Measurements from ENCODE around the gene TMC7. TPM values are rescaled to one million over a fixed set of nuclear protein-coding genes. Genes with fewer than 3 reads are reported as not detected.

The TMC7 gene
- total and polyA plus RNA-seq, 2 of the 13 experiments (the other 11 are each of a cell fraction or from before 2014, with no cell fraction given): 1.2 to 5.1 TPM

DNA sequence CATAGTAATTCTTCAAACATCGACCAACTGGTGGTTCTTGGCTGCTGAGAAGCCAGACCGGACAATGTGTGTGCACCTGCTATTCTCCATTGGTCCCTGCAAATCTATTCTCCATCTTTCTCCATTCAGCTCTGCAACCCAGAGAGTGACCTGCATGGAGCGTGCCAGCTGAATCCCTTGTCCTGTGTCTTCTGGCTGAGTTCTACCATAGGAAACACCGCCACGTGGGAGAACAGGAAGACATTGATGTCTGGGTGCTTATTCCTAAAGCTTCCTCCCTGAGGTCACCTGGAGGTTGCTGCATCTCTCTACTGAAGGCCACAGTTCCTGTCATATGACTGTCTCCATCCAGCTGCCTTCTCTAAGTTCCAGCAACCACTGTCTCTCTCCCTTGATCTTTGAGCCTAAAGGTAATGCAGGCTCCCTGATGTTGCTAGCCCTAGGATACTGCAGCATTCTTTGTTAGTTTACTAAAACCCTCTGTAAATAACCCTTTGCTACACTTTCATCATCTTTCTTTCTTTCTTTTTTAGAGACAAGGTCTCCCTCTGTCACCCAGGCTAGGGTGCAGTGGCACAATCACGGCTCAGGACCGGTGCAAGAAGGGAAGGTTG is 46.9 kb upstream of the TMC7 start (continued):
- TF ChIP-seq, protein P1, sequence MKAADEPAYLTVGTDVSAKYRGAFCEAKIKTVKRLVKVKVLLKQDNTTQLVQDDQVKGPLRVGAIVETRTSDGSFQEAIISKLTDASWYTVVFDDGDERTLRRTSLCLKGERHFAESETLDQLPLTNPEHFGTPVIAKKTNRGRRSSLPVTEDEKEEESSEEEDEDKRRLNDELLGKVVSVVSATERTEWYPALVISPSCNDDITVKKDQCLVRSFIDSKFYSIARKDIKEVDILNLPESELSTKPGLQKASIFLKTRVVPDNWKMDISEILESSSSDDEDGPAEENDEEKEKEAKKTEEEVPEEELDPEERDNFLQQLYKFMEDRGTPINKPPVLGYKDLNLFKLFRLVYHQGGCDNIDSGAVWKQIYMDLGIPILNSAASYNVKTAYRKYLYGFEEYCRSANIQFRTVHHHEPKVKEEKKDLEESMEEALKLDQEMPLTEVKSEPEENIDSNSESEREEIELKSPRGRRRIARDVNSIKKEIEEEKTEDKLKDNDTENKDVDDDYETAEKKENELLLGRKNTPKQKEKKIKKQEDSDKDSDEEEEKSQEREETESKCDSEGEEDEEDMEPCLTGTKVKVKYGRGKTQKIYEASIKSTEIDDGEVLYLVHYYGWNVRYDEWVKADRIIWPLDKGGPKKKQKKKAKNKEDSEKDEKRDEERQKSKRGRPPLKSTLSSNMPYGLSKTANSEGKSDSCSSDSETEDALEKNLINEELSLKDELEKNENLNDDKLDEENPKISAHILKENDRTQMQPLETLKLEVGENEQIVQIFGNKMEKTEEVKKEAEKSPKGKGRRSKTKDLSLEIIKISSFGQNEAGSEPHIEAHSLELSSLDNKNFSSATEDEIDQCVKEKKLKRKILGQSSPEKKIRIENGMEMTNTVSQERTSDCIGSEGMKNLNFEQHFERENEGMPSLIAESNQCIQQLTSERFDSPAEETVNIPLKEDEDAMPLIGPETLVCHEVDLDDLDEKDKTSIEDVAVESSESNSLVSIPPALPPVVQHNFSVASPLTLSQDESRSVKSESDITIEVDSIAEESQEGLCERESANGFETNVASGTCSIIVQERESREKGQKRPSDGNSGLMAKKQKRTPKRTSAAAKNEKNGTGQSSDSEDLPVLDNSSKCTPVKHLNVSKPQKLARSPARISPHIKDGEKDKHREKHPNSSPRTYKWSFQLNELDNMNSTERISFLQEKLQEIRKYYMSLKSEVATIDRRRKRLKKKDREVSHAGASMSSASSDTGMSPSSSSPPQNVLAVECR (CRISPR knock-in tag; IDR thresholded peaks at IDR 0.05; ENCODE audit: borderline replicate concordance): peak; percentile 71; the same call in 1 of the 2 replicates
- TF ChIP-seq ZNF788 (CRISPR knock-in tag; IDR thresholded peaks at IDR 0.05; ENCODE audit: borderline replicate concordance): 0 out of 2 replicates have a peak, but pooled peaks have one; percentile 37
- no peak for TF ChIP-seq ZNF282 (IDR thresholded peaks at IDR 0.05; ENCODE audit: partially characterized antibody)
- no peak for TF ChIP-seq NFE2L2 (IDR thresholded peaks at IDR 0.05; ENCODE audit: low read length)
- TF ChIP-seq ZNF3 (CRISPR knock-in tag; IDR thresholded peaks at IDR 0.05): peak; percentile 72; the same call in 1 of the 2 replicates
- 0 out of 2 replicates have a peak, but pooled peaks have one; percentile 39 for TF ChIP-seq SALL2 (CRISPR knock-in tag; IDR thresholded peaks at IDR 0.05)
- TF ChIP-seq ELF1 (CRISPR knock-in tag; IDR thresholded peaks at IDR 0.05): peak; percentile 50
- 0 out of 2 replicates have a peak, but pooled peaks have one; percentile 33 for TF ChIP-seq SP140L (CRISPR knock-in tag; IDR thresholded peaks at IDR 0.05; ENCODE audit: borderline replicate concordance)
- peak; percentile 88 for TF ChIP-seq SOX5 (CRISPR knock-in tag; IDR thresholded peaks at IDR 0.05; ENCODE audit: borderline replicate concordance)
- TF ChIP-seq, protein P2, sequence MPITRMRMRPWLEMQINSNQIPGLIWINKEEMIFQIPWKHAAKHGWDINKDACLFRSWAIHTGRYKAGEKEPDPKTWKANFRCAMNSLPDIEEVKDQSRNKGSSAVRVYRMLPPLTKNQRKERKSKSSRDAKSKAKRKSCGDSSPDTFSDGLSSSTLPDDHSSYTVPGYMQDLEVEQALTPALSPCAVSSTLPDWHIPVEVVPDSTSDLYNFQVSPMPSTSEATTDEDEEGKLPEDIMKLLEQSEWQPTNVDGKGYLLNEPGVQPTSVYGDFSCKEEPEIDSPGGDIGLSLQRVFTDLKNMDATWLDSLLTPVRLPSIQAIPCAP (CRISPR knock-in tag; IDR thresholded peaks at IDR 0.05; ENCODE audit: low read depth): no peak
- no peak for TF ChIP-seq ZNF605 (CRISPR knock-in tag; IDR thresholded peaks at IDR 0.05)
- no peak for TF ChIP-seq SMARCC2 (IDR thresholded peaks at IDR 0.05)
- TF ChIP-seq, protein P3, sequence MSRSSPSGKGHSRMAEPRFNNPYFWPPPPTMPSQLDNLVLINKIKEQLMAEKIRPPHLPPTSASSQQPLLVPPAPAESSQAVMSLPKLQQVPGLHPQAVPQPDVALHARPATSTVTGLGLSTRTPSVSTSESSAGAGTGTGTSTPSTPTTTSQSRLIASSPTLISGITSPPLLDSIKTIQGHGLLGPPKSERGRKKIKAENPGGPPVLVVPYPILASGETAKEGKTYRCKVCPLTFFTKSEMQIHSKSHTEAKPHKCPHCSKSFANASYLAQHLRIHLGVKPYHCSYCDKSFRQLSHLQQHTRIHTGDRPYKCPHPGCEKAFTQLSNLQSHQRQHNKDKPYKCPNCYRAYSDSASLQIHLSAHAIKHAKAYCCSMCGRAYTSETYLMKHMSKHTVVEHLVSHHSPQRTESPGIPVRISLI (CRISPR knock-in tag; IDR thresholded peaks at IDR 0.05; ENCODE audit: borderline replicate concordance): peak; percentile 61; the same call in 1 of the 2 replicates
- TF ChIP-seq ZNF232 (CRISPR knock-in tag; IDR thresholded peaks at IDR 0.05; ENCODE audit: borderline replicate concordance): 0 out of 2 replicates have a peak, but pooled peaks have one; percentile 41
- peak; percentile 70 for TF ChIP-seq FOXJ3 (CRISPR knock-in tag; IDR thresholded peaks at IDR 0.05; ENCODE audit: borderline replicate concordance)
- TF ChIP-seq ZNF296 (CRISPR knock-in tag; conservative IDR thresholded peaks at IDR 0.05): no peak
- peak; percentile 100 for TF ChIP-seq ZNF790 (CRISPR knock-in tag; IDR thresholded peaks at IDR 0.05; ENCODE audit: borderline replicate concordance)
- no peak for TF ChIP-seq BRCA1 (CRISPR knock-in tag; IDR thresholded peaks at IDR 0.05)
- peak; percentile 98 for TF ChIP-seq RXRB (CRISPR knock-in tag; IDR thresholded peaks at IDR 0.05; ENCODE audit: borderline replicate concordance)
- no peak for TF ChIP-seq MED13 (CRISPR knock-in tag; IDR thresholded peaks at IDR 0.05)
- no peak for TF ChIP-seq HNRNPUL1 (IDR thresholded peaks at IDR 0.05; ENCODE audit: low read depth, low read length)
- TF ChIP-seq IKZF4 (CRISPR knock-in tag; IDR thresholded peaks at IDR 0.05; ENCODE audit: borderline replicate concordance, low read depth, not compliant biosample characterization): peak; percentile 1
- peak; percentile 69 for TF ChIP-seq FOXK2 (IDR thresholded peaks at IDR 0.05)
- 0 out of 2 replicates have a peak, but pooled peaks have one; percentile 40 for TF ChIP-seq SP5 (CRISPR knock-in tag; IDR thresholded peaks at IDR 0.05; ENCODE audit: borderline replicate concordance, low read depth)
- TF ChIP-seq ZFP36 (IDR thresholded peaks at IDR 0.05; ENCODE audit: borderline replicate concordance, low read depth, low read length, partially characterized antibody): no peak
